Diencephalon (tissue), 1 donor: ENCODE results near the gene ITGBL1. TPM values are rescaled to one million over a fixed set of nuclear protein-coding genes. Genes with fewer than 3 reads are reported as not detected.

Source experiments
- total RNA-seq: library from RNA; depleted of rRNA; stranded (reverse); fragments of >200 nt; gene quantifications from one replicate; pipeline ENCODE4 v1.2.3, GENCODE V29; 2014

Gene ITGBL1
- 1.4 TPM for total RNA-seq

GRCh38 chr13:101452519-101453485, at the start of gene ITGBL1:
Gene ITGBL1 (plus strand): TSS chr13:101452675. CDS start chr13:101452834, 159 bp downstream.

GRCh38 chr13:101416181-101417042, 36.1 kb upstream of the ITGBL1 start, which contains the start of gene NALCN:
Gene NALCN (minus strand): TSS chr13:101416508. CDS start chr13:101399126, 17,382 bp downstream.

Other genes starting within 250 kb of the ITGBL1 start
- gene NALCN, start 36.2 kb upstream of the ITGBL1 start, total RNA-seq = 63.0 TPM